Brain microvascular endothelial cell (primary cell): Measurements from ENCODE around the gene PEPD.

Experiments used
- DNase-seq: peaks from one replicate; pipeline ENCODE4 v3.0.0-alpha.2; 2020
- H3K27ac ChIP-seq: fragments of 250-450 bp; sonication (Bioruptor Pico); 2 replicates; pipeline ENCODE4 v1.5.1; 2020; ENCODE audit warnings: mild to moderate bottlenecking, moderate library complexity
- H3K27me3 ChIP-seq: fragments of 250-450 bp; sonication (Bioruptor Pico); replicated peaks from 2 replicates; pipeline ENCODE4 v1.5.1; 2020; ENCODE audit warnings: mild to moderate bottlenecking
- H3K36me3 ChIP-seq: fragments of 250-450 bp; sonication (Bioruptor Pico); replicated peaks from 2 replicates; pipeline ENCODE4 v1.5.1; 2020; ENCODE audit warnings: mild to moderate bottlenecking
- H3K4me3 ChIP-seq: 2 replicates; pipeline ENCODE4 v1.5.1; 2011; ENCODE audit warnings: low read depth, mild to moderate bottlenecking, control low read depth, low read length, moderate library complexity
- in situ Hi-C: cut with HindIII; loops from 2 replicates; pipeline ENCODE4 v1.10.0; 2017; ENCODE audit warnings: low sequenced_read_pairs, low pct_ligation_motif_present
- TF ChIP-seq, protein P1 (sequence below): IDR thresholded peaks from 2 replicates; pipeline ENCODE4 v1.5.1; 2011; ENCODE audit warnings: low read depth, mild to moderate bottlenecking, moderate library complexity, low read length, control low read depth, inconsistent platforms; ENCODE audit errors: missing control alignments

PEPD gene

DNA sequence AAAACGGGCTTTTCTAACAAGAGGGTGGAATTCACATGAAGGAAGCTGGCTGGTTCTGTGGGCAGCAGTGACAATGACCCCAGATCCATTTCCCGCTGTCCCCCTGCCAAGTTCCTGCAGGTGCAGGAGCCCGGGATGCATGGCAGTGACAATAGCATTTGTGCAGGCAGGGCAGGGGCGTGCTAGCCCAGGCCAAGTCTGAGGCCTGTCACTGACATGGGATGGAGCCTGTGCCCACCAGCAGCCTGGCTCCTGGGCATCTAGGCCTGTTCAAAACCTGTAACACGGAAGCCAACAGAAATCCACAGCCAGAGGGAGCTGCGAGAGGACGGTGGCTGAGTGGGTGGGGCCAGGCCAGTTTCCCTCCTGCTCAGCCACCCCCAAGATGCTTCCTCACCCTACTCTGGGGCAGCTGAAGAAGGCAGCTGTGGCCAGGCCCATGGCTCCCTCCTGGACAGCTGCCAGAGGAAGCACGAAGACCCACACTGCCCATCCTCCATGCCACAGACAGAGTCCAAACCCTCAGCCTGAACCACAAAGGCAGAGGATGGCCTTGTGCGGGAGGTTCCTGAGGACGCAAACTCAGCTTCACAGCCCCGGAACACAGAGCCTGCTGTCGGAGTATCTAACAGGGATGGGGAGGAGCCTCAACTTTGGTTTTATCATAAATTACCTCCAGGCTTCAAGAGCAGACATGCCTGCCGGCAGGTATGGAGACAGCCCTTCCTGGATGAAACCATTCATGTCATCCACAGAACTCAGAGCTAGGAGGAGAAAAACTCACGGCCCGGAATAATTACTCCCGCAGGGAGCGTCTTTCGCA is 74.0 kb downstream of the PEPD start:
- H3K27me3 ChIP-seq, result no peaks in the 10 kb centered on the region
- TF ChIP-seq, protein P1, sequence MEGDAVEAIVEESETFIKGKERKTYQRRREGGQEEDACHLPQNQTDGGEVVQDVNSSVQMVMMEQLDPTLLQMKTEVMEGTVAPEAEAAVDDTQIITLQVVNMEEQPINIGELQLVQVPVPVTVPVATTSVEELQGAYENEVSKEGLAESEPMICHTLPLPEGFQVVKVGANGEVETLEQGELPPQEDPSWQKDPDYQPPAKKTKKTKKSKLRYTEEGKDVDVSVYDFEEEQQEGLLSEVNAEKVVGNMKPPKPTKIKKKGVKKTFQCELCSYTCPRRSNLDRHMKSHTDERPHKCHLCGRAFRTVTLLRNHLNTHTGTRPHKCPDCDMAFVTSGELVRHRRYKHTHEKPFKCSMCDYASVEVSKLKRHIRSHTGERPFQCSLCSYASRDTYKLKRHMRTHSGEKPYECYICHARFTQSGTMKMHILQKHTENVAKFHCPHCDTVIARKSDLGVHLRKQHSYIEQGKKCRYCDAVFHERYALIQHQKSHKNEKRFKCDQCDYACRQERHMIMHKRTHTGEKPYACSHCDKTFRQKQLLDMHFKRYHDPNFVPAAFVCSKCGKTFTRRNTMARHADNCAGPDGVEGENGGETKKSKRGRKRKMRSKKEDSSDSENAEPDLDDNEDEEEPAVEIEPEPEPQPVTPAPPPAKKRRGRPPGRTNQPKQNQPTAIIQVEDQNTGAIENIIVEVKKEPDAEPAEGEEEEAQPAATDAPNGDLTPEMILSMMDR, result peak; percentile 17

DNA sequence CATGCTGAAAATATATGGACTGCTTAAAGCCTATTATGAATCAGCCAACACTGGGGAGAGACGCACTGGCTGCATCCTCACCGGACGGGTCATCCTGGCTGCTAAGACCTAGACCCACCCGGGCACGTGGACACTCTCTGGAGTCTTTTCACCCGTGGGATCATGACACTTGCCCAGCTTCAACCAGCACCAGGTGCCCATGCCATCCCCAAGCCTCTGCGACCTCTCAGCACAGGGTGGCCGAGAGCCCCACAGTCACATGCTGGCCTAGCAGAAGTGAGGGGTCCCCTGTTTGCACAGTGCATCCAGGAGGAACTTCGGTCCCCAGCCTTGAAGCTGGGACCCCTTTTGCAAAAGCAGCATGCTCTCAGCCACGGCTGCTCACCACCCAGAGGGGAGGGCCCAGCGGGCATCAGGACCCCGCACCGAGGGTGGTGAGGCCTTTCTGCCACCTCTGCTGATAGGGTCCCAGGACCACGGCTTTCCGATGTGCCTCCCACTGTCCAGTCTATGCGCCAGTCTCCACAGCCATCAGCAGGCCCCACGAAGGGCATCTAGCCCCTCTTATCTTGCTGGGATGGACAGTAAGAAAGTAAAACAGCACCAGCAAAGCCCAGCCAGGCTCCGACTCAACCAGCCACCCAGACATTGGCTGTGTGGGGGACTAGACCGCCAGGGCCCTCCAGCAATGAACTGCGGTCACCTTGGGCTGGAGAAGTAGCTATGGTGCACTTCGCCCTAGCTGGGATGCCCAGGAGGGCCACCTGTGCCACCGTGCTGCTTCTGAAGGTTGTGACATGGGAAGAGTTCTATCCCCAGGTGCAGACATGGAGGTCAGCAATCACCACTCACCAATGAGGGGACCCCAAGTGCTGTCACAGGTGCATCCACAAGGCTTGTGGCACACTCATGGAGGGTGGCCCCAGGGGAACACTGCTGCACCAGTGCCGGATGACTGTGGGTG is 75.0 kb downstream of the PEPD start:
- no peaks in the 10 kb centered on the region for H3K27me3 ChIP-seq
- in situ Hi-C loops, result no loop called here
- H3K27ac ChIP-seq, result no peak overlapping the region
- TF ChIP-seq, protein P1, result no peak
- no peak for DNase-seq
- no peaks in the 10 kb centered on the region for H3K36me3 ChIP-seq
- H3K4me3 ChIP-seq, result no peak overlapping the region

More for the DNA sequence above, 74.0 kb downstream of the PEPD start:
- H3K4me3 ChIP-seq, result no peak overlapping the region
- DNase-seq, result no peak
- in situ Hi-C loops, result no loop called here
- H3K36me3 ChIP-seq, result no peaks in the 10 kb centered on the region
- no peak overlapping the region for H3K27ac ChIP-seq

DNA sequence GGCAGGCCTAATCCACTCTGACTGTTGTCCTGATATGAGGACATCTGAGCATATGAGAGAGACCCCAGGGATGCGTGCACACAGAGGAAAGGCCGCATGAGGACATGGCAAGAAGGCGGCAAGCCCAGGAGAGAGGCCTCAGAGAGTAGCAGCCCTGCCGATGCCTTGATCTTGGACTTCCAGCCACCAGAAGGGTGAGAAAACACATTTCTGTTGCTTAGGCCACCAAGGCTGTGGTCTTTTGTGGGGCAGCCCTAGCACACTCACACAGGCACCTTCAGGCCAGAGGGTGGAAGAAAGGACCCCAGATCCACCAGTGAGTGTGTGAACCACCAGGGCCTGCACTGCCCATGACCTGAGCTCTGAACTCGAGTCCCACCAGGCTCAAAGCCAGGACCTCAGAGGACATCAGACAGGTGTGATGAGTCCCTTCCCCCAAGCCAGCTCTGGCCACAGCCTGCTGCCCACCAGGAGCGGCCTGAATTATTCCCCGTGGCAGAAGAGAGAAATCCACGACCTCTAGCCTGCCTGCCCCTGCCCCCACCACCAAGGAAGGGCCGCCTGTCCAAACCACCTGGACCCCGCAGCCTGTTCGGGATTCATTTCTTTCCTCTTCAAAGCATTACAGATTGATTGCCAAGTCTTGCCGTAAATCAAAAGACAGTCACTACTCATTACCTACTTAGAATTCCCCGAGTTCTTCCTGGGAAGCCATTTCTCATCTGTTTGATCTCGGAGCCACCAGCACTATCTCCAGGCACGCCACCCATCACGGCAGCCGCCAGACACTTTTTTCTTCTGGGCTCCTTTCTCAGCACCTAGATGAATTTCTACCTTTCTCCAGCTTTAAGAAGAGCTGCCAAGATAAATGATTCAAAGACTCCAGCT is 75.9 kb downstream of the PEPD start:
- Histone ChIP-seq H3K27me3 (no peaks in the 10 kb centered on the region), H3K4me3 (no peak overlapping the region), H3K36me3 (no peaks in the 10 kb centered on the region), H3K27ac (no peak overlapping the region)
- DNase-seq, result no peak
- TF ChIP-seq, protein P1, result no peak
- in situ Hi-C loops, result no loop called here

DNA sequence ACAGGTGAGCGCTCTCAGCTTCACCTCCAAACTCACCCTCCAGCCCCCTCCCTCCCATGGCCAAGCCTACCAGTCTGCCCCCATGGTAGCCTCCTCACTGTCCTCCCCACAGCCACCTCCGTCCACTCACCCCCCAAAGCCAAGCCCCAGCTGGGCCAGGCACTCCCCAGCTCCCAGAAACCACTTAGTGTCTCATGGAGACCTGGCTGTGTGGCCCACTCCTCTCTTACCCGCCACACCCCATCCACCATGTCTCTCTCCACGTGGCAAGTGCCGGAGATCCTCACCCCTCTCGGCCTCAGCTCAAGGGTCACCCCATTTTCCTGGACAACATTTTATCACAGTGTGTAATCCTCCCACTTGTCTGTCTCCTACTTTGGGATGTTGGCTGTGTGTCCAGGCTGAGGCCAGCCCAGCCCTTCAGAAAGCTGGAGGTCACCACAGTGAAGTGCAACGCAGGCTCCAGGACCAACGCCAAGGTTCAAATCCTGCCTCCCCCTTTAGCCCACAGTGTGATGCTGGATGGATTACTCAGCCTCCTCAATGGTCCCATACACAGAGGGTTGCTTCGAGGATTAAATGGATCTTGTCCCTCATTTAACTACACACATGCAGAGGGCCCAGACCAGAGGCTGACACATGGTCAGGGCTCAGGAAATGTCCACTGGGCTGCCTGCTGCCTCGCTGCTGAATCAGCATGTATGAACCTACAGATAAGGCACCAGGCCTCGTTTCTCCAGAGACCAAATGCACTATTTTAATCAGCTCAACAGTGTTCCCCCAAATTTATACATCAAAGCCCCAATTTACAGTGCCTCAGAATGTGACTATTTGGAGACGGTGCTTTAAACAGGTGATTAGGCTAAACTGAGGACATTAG is 76.8 kb downstream of the PEPD start:
- TF ChIP-seq, protein P1, result no peak
- no peak overlapping the region for H3K4me3 ChIP-seq
- in situ Hi-C loops, result no loop called here
- H3K27me3 ChIP-seq, result no peaks in the 10 kb centered on the region
- no peak for DNase-seq
- H3K36me3 ChIP-seq, result no peaks in the 10 kb centered on the region
- no peak overlapping the region for H3K27ac ChIP-seq
